PC-3 (cell line): ENCODE measurements around the gene ZNF423.

Experiments used
- CTCF ChIP-seq: fragments of 300-600 bp; sonication (generic); conservative IDR thresholded peaks from 2 replicates; pipeline ENCODE4 v1.5.1; 2017; ENCODE audit warnings: antibody characterized with exemption, low read depth, mild to moderate bottlenecking, low read length
- EZH2phosphoT487 ChIP-seq: fragments of 300-600 bp; sonication (generic); IDR thresholded peaks from 2 replicates; pipeline ENCODE4 v1.6.1; 2018; ENCODE audit warnings: mild to moderate bottlenecking, antibody characterized with exemption, low read length, borderline replicate concordance

- TF ChIP-seq CTCF (no peak), EZH2phosphoT487 (no peak)
Measured at GRCh38 chr16:49731911-49732310, 124.0 kb downstream of the ZNF423 start.
